Epithelial cell of proximal tubule (primary cell): ENCODE data around the gene CAPN13. TPM values are rescaled to one million over a fixed set of nuclear protein-coding genes. Genes with fewer than 3 reads are reported as not detected.

Experiments
- DNase-seq: peaks from one replicate; pipeline ENCODE4 v3.0.0-alpha.2; 2011; ENCODE audit warnings: low read depth
- H3K4me3 ChIP-seq: 2 replicates; pipeline ENCODE4 v1.5.1; 2011; ENCODE audit warnings: low read depth, mild to moderate bottlenecking, low read length
- total RNA-seq: library from RNA; depleted of rRNA; stranded (reverse); fragments of >200 nt; gene quantifications from 2 replicates; pipeline ENCODE4 v1.2.3, GENCODE V29; 2015
- TF ChIP-seq, protein P1 (sequence below): conservative IDR thresholded peaks from 2 replicates; pipeline ENCODE4 v1.5.1; 2012; ENCODE audit warnings: low read depth, mild to moderate bottlenecking, low read length

The CAPN13 gene
- total RNA-seq, 1 donor from 2014 or later: 0.63 TPM

DNA sequence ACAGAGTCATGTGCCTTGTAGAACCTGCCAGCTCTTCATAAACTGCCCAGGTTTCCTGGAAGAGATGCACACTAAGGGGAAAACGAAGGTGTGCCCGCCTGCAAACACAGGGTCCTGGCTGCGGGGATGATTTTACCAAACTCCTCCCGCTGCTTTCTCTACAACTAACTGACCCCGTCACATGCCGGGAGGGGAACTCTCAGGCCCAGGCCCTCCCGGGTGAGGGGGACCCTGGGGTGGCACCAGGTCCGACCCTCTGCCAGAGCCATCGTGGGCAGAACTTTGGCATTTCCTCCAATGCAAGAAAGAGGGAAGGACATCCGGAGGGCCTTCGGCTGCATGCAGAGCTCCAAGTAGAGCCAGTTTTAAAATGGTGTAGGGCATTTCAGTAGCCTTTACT lies 28.6 kb downstream of the CAPN13 start:
- H3K4me3 ChIP-seq: no peak overlapping the region
- TF ChIP-seq, protein P1, sequence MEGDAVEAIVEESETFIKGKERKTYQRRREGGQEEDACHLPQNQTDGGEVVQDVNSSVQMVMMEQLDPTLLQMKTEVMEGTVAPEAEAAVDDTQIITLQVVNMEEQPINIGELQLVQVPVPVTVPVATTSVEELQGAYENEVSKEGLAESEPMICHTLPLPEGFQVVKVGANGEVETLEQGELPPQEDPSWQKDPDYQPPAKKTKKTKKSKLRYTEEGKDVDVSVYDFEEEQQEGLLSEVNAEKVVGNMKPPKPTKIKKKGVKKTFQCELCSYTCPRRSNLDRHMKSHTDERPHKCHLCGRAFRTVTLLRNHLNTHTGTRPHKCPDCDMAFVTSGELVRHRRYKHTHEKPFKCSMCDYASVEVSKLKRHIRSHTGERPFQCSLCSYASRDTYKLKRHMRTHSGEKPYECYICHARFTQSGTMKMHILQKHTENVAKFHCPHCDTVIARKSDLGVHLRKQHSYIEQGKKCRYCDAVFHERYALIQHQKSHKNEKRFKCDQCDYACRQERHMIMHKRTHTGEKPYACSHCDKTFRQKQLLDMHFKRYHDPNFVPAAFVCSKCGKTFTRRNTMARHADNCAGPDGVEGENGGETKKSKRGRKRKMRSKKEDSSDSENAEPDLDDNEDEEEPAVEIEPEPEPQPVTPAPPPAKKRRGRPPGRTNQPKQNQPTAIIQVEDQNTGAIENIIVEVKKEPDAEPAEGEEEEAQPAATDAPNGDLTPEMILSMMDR: no peak
- DNase-seq: no peak

DNA sequence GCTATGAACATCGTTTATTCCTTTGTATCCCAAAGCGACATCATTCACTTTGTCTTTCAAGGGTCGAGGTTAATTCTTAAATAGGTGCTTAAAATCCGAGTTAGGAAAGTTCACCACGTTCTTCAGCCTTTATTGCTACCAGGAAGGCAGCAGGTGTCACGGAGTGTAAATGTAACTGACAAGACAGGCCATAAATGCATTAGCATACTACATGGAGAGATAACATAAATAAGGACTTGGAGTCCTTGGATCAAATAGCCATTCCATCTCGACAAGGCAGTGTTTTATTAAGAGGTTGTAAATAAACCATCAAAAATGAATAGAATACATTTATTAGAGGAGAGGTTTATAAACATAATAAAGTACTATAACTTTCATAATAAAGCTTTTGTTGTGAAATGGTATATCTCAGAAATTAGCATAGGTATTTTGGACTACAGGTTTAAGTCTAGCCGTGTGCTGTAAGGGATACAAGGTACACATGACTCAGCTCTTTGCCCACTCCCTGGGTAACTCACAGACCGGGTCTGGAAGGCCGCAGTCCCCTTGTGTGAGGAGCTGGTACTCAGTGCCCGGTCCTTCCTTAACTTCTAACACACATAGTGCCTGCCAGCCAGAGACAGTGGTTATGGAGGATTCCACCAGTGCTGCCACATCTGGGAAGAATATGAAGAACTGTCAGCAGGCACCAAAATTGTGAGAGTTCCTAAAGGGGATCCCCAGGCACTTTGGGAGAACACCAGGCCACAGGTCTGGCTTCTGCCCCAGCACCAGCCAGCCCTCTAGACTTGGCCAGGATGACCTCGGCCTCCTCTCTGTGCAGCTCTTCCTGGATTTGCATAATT lies 29.4 kb downstream of the CAPN13 start:
- no peak overlapping the region for H3K4me3 ChIP-seq
- DNase-seq: no peak
- TF ChIP-seq, protein P1: no peak

GRCh38 chr2:30776831-30777635 lies 30.2 kb downstream of the CAPN13 start:
- DNase-seq: no peak
- H3K4me3 ChIP-seq: no peak overlapping the region
- TF ChIP-seq, protein P1: no peak

DNA sequence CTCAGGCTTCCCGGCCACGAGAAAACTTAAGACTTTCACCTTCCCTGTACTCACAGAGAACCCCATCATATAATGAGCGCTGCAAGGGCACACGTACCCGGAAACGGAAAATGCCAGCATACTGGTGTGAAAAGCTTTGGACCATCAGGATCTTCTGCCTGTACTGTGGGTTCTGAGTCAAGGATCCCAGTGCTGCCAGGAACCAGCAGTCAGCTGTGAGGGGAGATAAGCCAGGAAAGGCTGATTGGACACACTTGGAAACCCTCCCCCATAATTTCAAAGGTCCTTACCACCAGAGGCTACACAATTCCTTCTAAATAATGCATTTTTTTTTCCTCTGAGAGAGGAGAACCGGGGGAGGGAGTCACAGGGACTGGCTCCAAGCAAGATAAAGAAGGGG lies 31.4 kb downstream of the CAPN13 start:
- TF ChIP-seq, protein P1: no peak
- no peak overlapping the region for H3K4me3 ChIP-seq
- no peak for DNase-seq

- TF ChIP-seq, protein P1: no peak
- H3K4me3 ChIP-seq: no peak overlapping the region
- no peak for DNase-seq
These were observed 35.1 kb downstream of the CAPN13 start for GRCh38 chr2:30772021-30772705.

- H3K4me3 ChIP-seq: no peak overlapping the region
- DNase-seq: no peak
- TF ChIP-seq, protein P1: no peak
These were observed 36.2 kb downstream of the CAPN13 start for GRCh38 chr2:30770816-30771576.
